ACC112 (cell line): ENCODE measurements around the gene ARPP21.
"Not testable (repeated sequence)": the region's sequence is repeated elsewhere in the genome, so short reads cannot be mapped to it uniquely, and the experiment has no call there.

Experiments
- H2AFZ ChIP-seq: fragments of 200-600 bp; sonication (generic); one replicate; pipeline ENCODE4 v1.6.0; 2017; ENCODE audit warnings: antibody characterized with exemption, low read length; ENCODE audit not compliant: unreplicated experiment
- H3K27ac ChIP-seq: fragments of 200-600 bp; sonication (generic); 2 replicates; pipeline ENCODE4 v1.5.1; 2014; ENCODE audit warnings: low read depth, mild to moderate bottlenecking, antibody characterized with exemption, low read length, moderate library complexity
- H3K27me3 ChIP-seq: fragments of 200-600 bp; sonication (generic); 2 replicates; pipeline ENCODE4 v1.6.1; 2014; ENCODE audit warnings: mild to moderate bottlenecking, antibody characterized with exemption, low read length, moderate library complexity, mixed read lengths; ENCODE audit not compliant: insufficient read depth
- H3K36me3 ChIP-seq: fragments of 200-600 bp; sonication (generic); 2 replicates; pipeline ENCODE4 v1.6.1; 2016; ENCODE audit warnings: mild to moderate bottlenecking, antibody characterized with exemption, low read length, moderate library complexity, mixed read lengths; ENCODE audit not compliant: insufficient read depth
- H3K4me1 ChIP-seq: fragments of 200-600 bp; sonication (generic); one replicate; pipeline ENCODE4 v1.6.1; 2016; ENCODE audit warnings: low read length, mixed read lengths; ENCODE audit not compliant: insufficient read depth, unreplicated experiment, control insufficient read depth
- H3K4me3 ChIP-seq: fragments of 200-600 bp; sonication (generic); 2 replicates; pipeline ENCODE4 v1.5.1; 2014; ENCODE audit warnings: mild to moderate bottlenecking, low read depth, low read length
- H3K79me2 ChIP-seq: fragments of 200-600 bp; sonication (generic); one replicate; pipeline ENCODE4 v1.6.0; 2016; ENCODE audit warnings: low read length; ENCODE audit not compliant: control insufficient read depth, unreplicated experiment, insufficient read depth

Gene ARPP21

DNA sequence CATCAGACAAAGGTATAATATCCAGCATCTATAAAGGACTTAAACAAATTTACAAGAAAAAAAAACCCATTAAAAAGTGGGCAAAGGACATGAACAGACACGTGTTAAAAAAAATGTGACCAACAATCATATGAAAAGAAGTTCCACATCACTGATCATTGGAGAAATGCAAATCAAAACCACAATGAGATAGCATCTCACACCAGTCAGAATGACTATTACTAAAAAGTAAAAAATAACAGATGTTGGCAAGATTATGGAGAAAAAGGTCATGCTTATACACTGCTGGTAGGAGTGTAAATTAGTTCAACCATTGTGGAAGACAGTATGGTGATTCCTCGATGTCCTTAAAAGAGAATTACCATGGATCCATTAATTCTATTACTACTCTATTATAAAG is 19.1 kb upstream of the ARPP21 start:
- H3K4me1 ChIP-seq, H3K27me3 ChIP-seq, H2AFZ ChIP-seq, H3K27ac ChIP-seq, H3K36me3 ChIP-seq, H3K4me3 ChIP-seq, H3K79me2 ChIP-seq: not testable (repeated sequence)

- no peaks in the 10 kb centered on the region for H3K79me2 ChIP-seq
- no peaks in the 10 kb centered on the region for H3K36me3 ChIP-seq
- H3K4me1 ChIP-seq: no peaks in the 10 kb centered on the region
- H3K4me3 ChIP-seq: no peak overlapping the region
- no peaks in the 10 kb centered on the region for H3K27me3 ChIP-seq
- H3K27ac ChIP-seq: no peak overlapping the region
- H2AFZ ChIP-seq: no peak overlapping the region
Observed at GRCh38 chr3:35624698-35625097, 14.6 kb upstream of the ARPP21 start.

- no peaks in the 10 kb centered on the region for H3K36me3 ChIP-seq
- H3K4me3 ChIP-seq: peak overlapping the region; percentile 59
- H3K27ac ChIP-seq: no peak overlapping the region
- H3K4me1 ChIP-seq: no peaks in the 10 kb centered on the region
- H3K27me3 ChIP-seq: peaks cover 16% of the 10 kb centered on the region
- H2AFZ ChIP-seq: peak overlapping the region; percentile 85
- no peaks in the 10 kb centered on the region for H3K79me2 ChIP-seq
Observed at GRCh38 chr3:35633332-35634124, 5.8 kb upstream of the ARPP21 start.

GRCh38 chr3:35635407-35635806 is 3.9 kb upstream of the ARPP21 start:
- Histone ChIP-seq H3K27me3 (peaks cover 35% of the 10 kb centered on the region), H3K4me3 (no peak overlapping the region), H3K36me3 (no peaks in the 10 kb centered on the region), H3K27ac (no peak overlapping the region), H2AFZ (no peak overlapping the region), H3K79me2 (no peaks in the 10 kb centered on the region), H3K4me1 (no peaks in the 10 kb centered on the region)

DNA sequence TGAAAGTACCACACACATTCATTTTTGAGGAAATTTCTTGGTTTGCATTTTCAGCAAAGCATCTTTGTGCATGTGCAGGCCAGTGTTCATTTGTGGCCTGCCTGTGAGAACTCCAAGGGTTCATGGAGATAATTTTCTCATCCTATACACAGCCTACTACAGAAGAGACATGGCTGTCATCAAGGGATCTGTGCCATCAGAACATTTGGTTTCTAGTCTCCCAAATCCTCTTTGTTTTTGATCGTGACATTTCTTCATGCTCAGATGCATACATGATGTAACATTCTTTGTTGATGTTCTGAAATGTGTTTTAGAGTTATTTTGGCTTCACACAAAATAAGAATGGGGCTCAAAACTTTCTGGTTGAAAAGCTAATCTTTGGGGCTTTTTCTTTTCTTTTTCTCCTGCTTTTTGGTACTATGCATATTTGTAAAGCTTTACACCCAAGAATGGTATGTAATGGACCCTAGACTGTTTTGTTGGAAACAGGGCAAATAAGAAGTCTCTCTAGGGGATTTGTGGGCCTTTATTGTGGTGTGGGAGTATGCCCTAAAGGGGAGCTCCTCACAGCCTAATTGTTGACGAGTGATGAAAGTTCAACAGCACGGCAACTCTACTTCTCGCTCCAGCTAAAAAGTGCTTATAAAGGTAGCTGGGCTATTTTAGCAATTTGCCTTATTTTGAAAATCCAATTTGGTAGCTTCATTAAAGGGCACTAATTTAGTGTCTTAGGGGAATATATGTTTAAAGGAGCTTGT is 3.2 kb upstream of the ARPP21 start:
- Histone ChIP-seq H2AFZ (no peak overlapping the region), H3K4me1 (no peaks in the 10 kb centered on the region), H3K36me3 (no peaks in the 10 kb centered on the region), H3K4me3 (no peak overlapping the region), H3K27me3 (peaks cover 42% of the 10 kb centered on the region), H3K79me2 (no peaks in the 10 kb centered on the region), H3K27ac (no peak overlapping the region)

GRCh38 chr3:35638251-35638979 is 910 bp upstream of the ARPP21 start:
- Histone ChIP-seq H2AFZ (no peak overlapping the region), H3K27me3 (peaks cover 52% of the 10 kb centered on the region), H3K79me2 (no peaks in the 10 kb centered on the region), H3K4me1 (no peaks in the 10 kb centered on the region), H3K27ac (no peak overlapping the region), H3K4me3 (peak overlapping the region; percentile 74), H3K36me3 (no peaks in the 10 kb centered on the region)

GRCh38 chr3:35638980-35639253 is 408 bp upstream of the ARPP21 start:
- Histone ChIP-seq H3K4me3 (peak overlapping the region; percentile 74), H2AFZ (no peak overlapping the region), H3K79me2 (no peaks in the 10 kb centered on the region), H3K27ac (no peak overlapping the region), H3K4me1 (no peaks in the 10 kb centered on the region), H3K36me3 (no peaks in the 10 kb centered on the region), H3K27me3 (peaks cover 52% of the 10 kb centered on the region)

DNA sequence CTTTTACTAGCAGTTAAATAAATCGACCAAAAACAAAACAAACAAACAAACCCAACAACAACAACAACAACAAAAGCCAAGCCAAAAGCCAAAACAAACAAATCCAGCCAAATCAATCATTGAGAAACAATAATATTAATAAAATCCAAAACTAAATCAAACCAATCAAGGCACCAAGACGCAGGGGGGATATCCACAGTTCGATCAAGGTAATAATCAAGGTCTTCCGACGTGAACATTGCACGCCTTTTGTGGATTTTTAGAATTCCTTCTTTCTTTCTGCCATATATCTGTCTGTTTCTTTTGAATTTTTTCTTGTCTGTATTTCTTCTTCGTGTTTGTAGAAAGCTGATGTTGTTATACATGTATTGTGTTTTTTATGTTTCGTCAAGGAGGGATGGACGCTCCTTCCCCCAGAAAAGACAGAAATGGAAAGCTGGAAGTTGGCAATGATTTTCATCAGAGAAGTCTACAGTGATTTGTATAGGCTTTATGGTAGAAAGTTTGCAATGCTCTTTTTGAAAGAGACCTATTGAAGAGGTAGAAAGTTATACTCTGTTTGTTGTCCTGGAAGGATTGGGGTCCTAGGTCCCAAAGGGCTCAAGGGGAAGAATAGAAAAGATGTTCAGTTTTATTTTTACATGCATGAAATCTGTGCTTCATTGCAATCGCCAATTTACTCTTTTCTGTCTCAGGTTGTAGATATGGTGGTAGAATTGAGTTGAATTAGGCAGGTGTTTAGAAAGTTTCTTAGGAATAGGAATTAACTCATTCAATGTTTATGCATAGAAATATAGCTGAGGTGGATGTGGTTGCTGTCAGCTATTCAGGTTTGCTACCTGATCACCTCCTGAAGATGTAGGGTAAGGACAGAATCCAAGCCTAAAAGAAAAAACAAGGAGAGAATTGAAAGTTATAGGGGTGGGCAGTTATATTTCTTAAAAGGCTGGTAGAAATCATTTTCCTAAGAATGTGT is 1.2 kb downstream of the ARPP21 start:
- Histone ChIP-seq H2AFZ (no peak overlapping the region), H3K36me3 (no peaks in the 10 kb centered on the region), H3K27me3 (peaks cover 52% of the 10 kb centered on the region), H3K27ac (no peak overlapping the region), H3K4me3 (no peak overlapping the region), H3K79me2 (no peaks in the 10 kb centered on the region), H3K4me1 (no peaks in the 10 kb centered on the region)

- Histone ChIP-seq H2AFZ (no peak overlapping the region), H3K79me2 (no peaks in the 10 kb centered on the region), H3K36me3 (no peaks in the 10 kb centered on the region), H3K27me3 (peaks cover 52% of the 10 kb centered on the region), H3K27ac (no peak overlapping the region), H3K4me3 (no peak overlapping the region), H3K4me1 (no peaks in the 10 kb centered on the region)
Observed at GRCh38 chr3:35641331-35641730, 2.0 kb downstream of the ARPP21 start.

DNA sequence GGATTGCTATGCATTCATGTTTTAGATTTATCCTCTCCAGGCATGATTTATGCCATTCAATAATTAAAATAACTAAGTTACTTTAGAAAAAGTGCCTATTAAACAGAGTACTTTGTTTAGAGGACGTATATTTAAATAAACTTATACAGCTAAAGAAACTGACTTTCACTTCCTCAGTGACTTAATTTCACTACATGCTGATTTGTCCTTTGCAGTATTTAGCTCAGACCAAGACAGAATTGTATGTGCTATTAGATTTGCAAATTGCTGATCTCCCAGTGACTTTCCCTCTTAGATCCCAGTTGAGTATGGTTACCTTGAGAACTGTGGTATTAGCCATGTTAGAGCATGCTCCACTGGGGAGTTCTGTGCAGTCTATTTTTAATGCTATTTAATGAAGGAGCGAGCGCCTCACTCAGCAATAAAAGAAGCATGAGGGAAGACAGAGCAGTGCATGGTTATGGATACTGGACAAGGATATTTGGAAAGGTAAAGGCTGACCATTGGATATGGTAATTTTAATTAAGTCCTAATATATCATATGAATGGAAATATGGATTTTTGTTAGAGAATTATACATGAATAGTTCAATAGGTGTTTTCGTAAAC is 2.7 kb downstream of the ARPP21 start:
- Histone ChIP-seq H3K79me2 (no peaks in the 10 kb centered on the region), H3K27ac (no peak overlapping the region), H3K4me1 (no peaks in the 10 kb centered on the region), H3K4me3 (no peak overlapping the region), H2AFZ (no peak overlapping the region), H3K27me3 (peaks cover 51% of the 10 kb centered on the region), H3K36me3 (no peaks in the 10 kb centered on the region)
